Smooth muscle cell (in vitro differentiated cells): Measurements from ENCODE around the gene C5orf46. TPM values are rescaled to one million over a fixed set of nuclear protein-coding genes. Genes with fewer than 3 reads are reported as not detected.

ENCODE experiments used
- DNase-seq: peaks from one replicate; lab custom pipeline; 2025; ENCODE audit not compliant: unreplicated experiment; lab: John Stamatoyannopoulos, UW
- H2AFZ ChIP-seq: fragments of 200-600 bp; sonication (generic); 2 replicates; pipeline ENCODE4 v1.6.0; 2016; ENCODE audit warnings: antibody characterized with exemption, low read depth, mild to moderate bottlenecking
- H3F3A ChIP-seq: fragments of 200-600 bp; sonication (generic); 2 replicates; pipeline ENCODE4 v1.6.0; 2017; ENCODE audit warnings: antibody characterized with exemption, low read depth
- H3K27ac ChIP-seq: fragments of 200-600 bp; sonication (generic); 2 replicates; pipeline ENCODE4 v1.5.1; 2016; ENCODE audit warnings: low read depth, mild to moderate bottlenecking
- H3K27me3 ChIP-seq: fragments of 200-600 bp; sonication (generic); 2 replicates; pipeline ENCODE4 v1.6.1; 2016; ENCODE audit warnings: low read depth, mild to moderate bottlenecking
- H3K36me3 ChIP-seq: fragments of 200-600 bp; sonication (generic); 2 replicates; pipeline ENCODE4 v1.5.1; 2016; ENCODE audit warnings: low read depth
- H3K4me1 ChIP-seq: fragments of 200-600 bp; sonication (generic); 2 replicates; pipeline ENCODE4 v1.5.1; 2016; ENCODE audit warnings: low read depth
- H3K4me2 ChIP-seq: fragments of 200-600 bp; sonication (generic); 2 replicates; pipeline ENCODE4 v1.6.0; 2016; ENCODE audit warnings: mild to moderate bottlenecking
- H3K4me3 ChIP-seq: fragments of 200-600 bp; sonication (generic); 2 replicates; pipeline ENCODE4 v1.5.1; 2016; ENCODE audit warnings: mild to moderate bottlenecking
- H3K79me2 ChIP-seq: fragments of 200-600 bp; sonication (generic); 2 replicates; pipeline ENCODE4 v1.6.0; 2016; ENCODE audit warnings: low read depth, mild to moderate bottlenecking
- H3K9ac ChIP-seq: fragments of 200-600 bp; sonication (generic); 2 replicates; pipeline ENCODE4 v1.6.0; 2016; ENCODE audit warnings: low read depth
- H3K9me3 ChIP-seq: fragments of 200-600 bp; sonication (generic); replicated peaks from 2 replicates; pipeline ENCODE4 v1.5.1; 2016; ENCODE audit warnings: low read depth
- H4K20me1 ChIP-seq: fragments of 200-600 bp; sonication (generic); 2 replicates; pipeline ENCODE4 v1.6.0; 2016; ENCODE audit warnings: low read depth
- WGBS: methylation state at CpG from one replicate; pipeline ENCODE4 v1.1.7; 2016; ENCODE audit warnings: low lambda C conversion rate; 5-methylcytosine and 5-hydroxymethylcytosine counted together
- polyA plus RNA-seq: library from polyadenylated mRNA; unstranded; fragments of >200 nt; fragmentation: Nextera tagmentation; extraction: Ambion mirVana; gene quantifications from 2 replicates; pipeline ENCODE4 v1.2.1, GENCODE V29; 2016
- total RNA-seq: library from RNA; depleted of rRNA; stranded (reverse); fragments of >200 nt; gene quantifications from 2 replicates; pipeline ENCODE4 v1.2.3, GENCODE V29; 2014
- TF ChIP-seq, protein P1 (sequence below): fragments of 200-600 bp; sonication (generic); IDR thresholded peaks from 2 replicates; pipeline ENCODE4 v1.5.1; 2017; ENCODE audit warnings: borderline replicate concordance, mild to moderate bottlenecking, antibody characterized with exemption; ENCODE audit not compliant: insufficient read depth, poor library complexity, severe bottlenecking

Gene C5orf46
- total and polyA plus RNA-seq, 2 experiments from 2014 or later = 10.2 to 27.1 TPM

DNA sequence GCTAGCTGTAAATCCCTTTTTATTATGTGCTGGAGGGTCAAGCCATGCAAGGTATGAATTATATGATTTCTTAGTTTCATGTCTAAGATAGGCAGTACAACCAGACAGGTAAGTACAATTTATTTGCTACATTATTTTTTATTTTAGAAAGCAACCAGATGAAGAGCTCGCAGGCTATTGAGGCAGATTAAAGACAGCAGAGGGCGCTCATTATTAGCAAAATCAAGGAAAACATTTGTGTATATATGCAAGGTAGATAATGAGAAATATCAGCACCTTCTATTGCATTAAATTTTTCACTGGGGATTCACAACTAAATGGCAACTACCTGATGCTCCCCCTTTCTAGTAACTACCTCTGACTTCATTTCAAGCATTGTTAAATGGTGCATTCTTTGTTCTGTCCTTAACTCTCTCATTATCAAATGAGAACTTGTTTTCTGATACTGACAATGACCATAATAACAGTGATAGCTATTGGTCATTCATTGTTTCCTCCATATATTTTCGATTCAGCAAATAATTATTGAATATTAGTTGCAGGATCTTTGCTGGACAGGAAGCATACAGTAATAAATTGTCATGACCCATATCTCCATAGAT is 19.2 kb downstream of the C5orf46 start:
- Histone ChIP-seq H2AFZ (no peak overlapping the region), H3K79me2 (no peaks in the 10 kb centered on the region), H4K20me1 (no peaks in the 10 kb centered on the region), H3K4me1 (no peaks in the 10 kb centered on the region), H3K27ac (peak overlapping the region; percentile 53), H3F3A (no peaks in the 10 kb centered on the region), H3K9ac (no peak overlapping the region), H3K4me3 (no peak overlapping the region), H3K9me3 (no peaks in the 10 kb centered on the region), H3K27me3 (peaks cover 73% of the 10 kb centered on the region), H3K36me3 (no peaks in the 10 kb centered on the region), H3K4me2 (no peak overlapping the region)
- TF ChIP-seq, protein P1, sequence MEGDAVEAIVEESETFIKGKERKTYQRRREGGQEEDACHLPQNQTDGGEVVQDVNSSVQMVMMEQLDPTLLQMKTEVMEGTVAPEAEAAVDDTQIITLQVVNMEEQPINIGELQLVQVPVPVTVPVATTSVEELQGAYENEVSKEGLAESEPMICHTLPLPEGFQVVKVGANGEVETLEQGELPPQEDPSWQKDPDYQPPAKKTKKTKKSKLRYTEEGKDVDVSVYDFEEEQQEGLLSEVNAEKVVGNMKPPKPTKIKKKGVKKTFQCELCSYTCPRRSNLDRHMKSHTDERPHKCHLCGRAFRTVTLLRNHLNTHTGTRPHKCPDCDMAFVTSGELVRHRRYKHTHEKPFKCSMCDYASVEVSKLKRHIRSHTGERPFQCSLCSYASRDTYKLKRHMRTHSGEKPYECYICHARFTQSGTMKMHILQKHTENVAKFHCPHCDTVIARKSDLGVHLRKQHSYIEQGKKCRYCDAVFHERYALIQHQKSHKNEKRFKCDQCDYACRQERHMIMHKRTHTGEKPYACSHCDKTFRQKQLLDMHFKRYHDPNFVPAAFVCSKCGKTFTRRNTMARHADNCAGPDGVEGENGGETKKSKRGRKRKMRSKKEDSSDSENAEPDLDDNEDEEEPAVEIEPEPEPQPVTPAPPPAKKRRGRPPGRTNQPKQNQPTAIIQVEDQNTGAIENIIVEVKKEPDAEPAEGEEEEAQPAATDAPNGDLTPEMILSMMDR = peak; percentile 64
- no peak for DNase-seq
- WGBS = 7% methylated on average over 3 of the region's 3 CpGs

DNA sequence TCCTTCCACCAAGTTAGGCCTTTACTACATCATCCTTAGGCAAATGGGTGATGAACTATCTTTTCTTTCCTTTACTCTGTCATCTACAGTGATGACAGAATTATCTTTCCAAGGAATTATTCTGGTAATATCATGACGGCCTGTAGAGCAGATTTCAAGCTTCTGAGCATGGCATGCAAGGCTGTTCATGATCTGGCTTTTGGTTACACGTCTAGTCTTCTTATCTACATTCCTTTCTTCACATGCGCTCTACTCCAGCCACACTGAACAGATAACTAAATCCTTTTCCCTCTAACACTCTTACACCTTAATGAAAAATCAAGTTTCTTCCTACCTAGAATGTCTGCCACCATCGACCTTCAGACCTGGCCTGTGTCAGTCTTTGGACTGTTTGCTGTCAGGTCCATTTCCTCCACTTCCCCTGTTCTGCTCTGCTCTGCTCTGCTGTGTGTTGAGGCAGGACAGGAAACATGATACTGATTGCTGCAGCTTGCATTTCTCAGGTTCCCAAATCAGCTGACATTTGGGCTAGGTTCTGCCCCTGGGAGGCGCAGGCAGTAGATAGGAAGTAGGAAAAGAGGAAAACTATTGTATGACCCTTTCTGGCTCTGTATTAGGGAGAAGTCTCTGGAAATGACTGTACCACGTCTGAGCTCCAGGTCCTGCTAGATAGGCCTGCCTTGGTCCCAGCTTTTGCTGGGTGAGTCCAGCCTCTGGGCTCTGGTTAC is 23.6 kb downstream of the C5orf46 start:
- H3F3A ChIP-seq = no peaks in the 10 kb centered on the region
- H3K79me2 ChIP-seq = no peaks in the 10 kb centered on the region
- peaks cover 73% of the 10 kb centered on the region for H3K27me3 ChIP-seq
- no peak for DNase-seq
- H3K4me1 ChIP-seq = no peaks in the 10 kb centered on the region
- no peaks in the 10 kb centered on the region for H3K9me3 ChIP-seq
- TF ChIP-seq, protein P1 = no peak
- no peak overlapping the region for H3K27ac ChIP-seq
- no peak overlapping the region for H2AFZ ChIP-seq
- H4K20me1 ChIP-seq = no peaks in the 10 kb centered on the region
- WGBS = 26% methylated on average over 6 of the region's 6 CpGs
- no peaks in the 10 kb centered on the region for H3K36me3 ChIP-seq
- H3K9ac ChIP-seq = no peak overlapping the region
- H3K4me2 ChIP-seq = no peak overlapping the region
- no peak overlapping the region for H3K4me3 ChIP-seq

DNA sequence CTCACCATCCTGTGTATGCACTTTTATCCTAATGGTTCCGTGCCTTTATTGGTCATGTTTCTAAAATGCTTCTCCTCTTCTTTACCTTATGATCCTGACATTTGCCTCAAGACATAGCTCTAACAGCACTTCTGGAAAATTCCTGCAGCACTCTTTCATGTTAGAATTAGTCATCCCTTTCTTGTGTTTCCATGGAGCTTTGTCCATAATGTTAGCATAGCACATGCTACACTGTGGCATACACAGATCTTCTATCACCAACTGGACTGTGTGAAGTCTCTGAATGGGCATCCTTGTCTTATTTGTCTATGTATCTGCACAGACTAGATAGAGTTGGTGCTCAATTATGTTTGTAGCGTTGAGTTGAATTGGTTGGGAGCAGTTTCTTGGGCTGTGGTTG is 25.9 kb downstream of the C5orf46 start:
- H3K4me3 ChIP-seq = no peak overlapping the region
- TF ChIP-seq, protein P1 = no peak
- no peak for DNase-seq
- H3K27me3 ChIP-seq = peaks cover 88% of the 10 kb centered on the region
- H3F3A ChIP-seq = no peaks in the 10 kb centered on the region
- H3K9me3 ChIP-seq = no peaks in the 10 kb centered on the region
- H3K27ac ChIP-seq = peak overlapping the region; percentile 37
- no peaks in the 10 kb centered on the region for H3K4me1 ChIP-seq
- no peaks in the 10 kb centered on the region for H4K20me1 ChIP-seq
- no peak overlapping the region for H3K4me2 ChIP-seq
- no peaks in the 10 kb centered on the region for H3K79me2 ChIP-seq
- WGBS = 90% methylated on average over 2 of the region's 2 CpGs
- no peak overlapping the region for H2AFZ ChIP-seq
- no peaks in the 10 kb centered on the region for H3K36me3 ChIP-seq
- no peak overlapping the region for H3K9ac ChIP-seq
